HepG2 (cell line): ENCODE results near the gene ENDOU. TPM values are rescaled to one million over a fixed set of nuclear protein-coding genes. Genes with fewer than 3 reads are reported as not detected.

Experiments used
- ATAC-seq: fragments of 200-7000 bp; cut with Tn5 transposase; 3 replicates; pipeline ENCODE4 v1.9.1; 2020; ENCODE audit warnings: mild to moderate bottlenecking, moderate library complexity
- BruUV-seq: library from RNA; stranded (reverse); fragments of 400-500 nt; replicated peaks from 2 replicates; lab custom pipeline; 2021; lab: Mats Ljungman, UMichigan
- CTCF ChIA-PET: fragments of 300-600 bp; formaldehyde crosslinking; extraction: SDS; loops from one replicate; lab custom pipeline; 2021; ENCODE audit warnings: low total read pairs, inconsistent platforms, low intra/inter-chr PET ratio; lab: Yijun Ruan, JAX
- POLR2A ChIA-PET: fragments of 350-600 bp; sonication (Branson Sonifier 250); formaldehyde crosslinking; loops from one replicate; lab custom pipeline; 2020; ENCODE audit warnings: antibody characterized with exemption, inconsistent platforms; lab: Yijun Ruan, JAX
- DNase-seq: peaks from one replicate; pipeline ENCODE4 v3.0.0-alpha.2; 2015; ENCODE audit warnings: low spot score
- FAIRE-seq: peaks from 3 replicates; lab custom pipeline; 2011; peaks lifted over from hg19 to GRCh38; lab: Jason Lieb, UNC
- H2AFZ ChIP-seq: one replicate; pipeline ENCODE4 v1.6.1; 2011; ENCODE audit warnings: low read length, inconsistent platforms
- H3K27ac ChIP-seq: fragments of 300-600 bp; 3 replicates; pipeline ENCODE4 v1.8.0; 2011; ENCODE audit warnings: mixed run types, mild to moderate bottlenecking, mixed read lengths, low read length, inconsistent platforms; ENCODE audit not compliant: insufficient read depth; ENCODE audit errors: extremely low read length
- H3K27me3 ChIP-seq, 2 experiments: fragments of 200-600 bp in 1 of 2; 2 replicates in 1 of 2; 3 replicates in 1 of 2; pipeline versions ENCODE4 v1.6.0 to v1.8.0; 2011; ENCODE audit warnings: low read length in 2 of 2, mild to moderate bottlenecking in 2 of 2, moderate library complexity in 2 of 2, inconsistent platforms in 1 of 2; ENCODE audit not compliant: insufficient read depth in 2 of 2, control insufficient read depth in 1 of 2
- H3K36me3 ChIP-seq, 2 experiments: fragments of 200-600 bp in 1 of 2; replicated peaks in 1 of 2; 2 replicates in 1 of 2; 3 replicates in 1 of 2; pipeline versions ENCODE4 v1.5.1 to v1.8.0; 2011; ENCODE audit warnings: low read length in 2 of 2, inconsistent platforms in 1 of 2; ENCODE audit not compliant: insufficient read depth in 2 of 2, control insufficient read depth in 1 of 2
- H3K4me1 ChIP-seq: 2 replicates; pipeline ENCODE4 v1.5.1; 2012; ENCODE audit warnings: low read length, inconsistent platforms; ENCODE audit not compliant: insufficient read depth
- H3K4me2 ChIP-seq: 2 replicates; pipeline ENCODE4 v1.6.0; 2011; ENCODE audit warnings: low read depth, low read length, inconsistent platforms
- H3K4me3 ChIP-seq, 3 experiments: fragments of 200-600 bp in 1 of 3; sonication (generic), shearing (Covaris generic) in 1 of 3; replicated peaks in 1 of 3; 2 replicates each; pipeline ENCODE4 v1.5.1; 2011 to 2016; ENCODE audit warnings: low read length in 3 of 3, inconsistent platforms in 2 of 3, low read depth in 2 of 3, mild to moderate bottlenecking in 2 of 3, control low read depth in 1 of 3, mixed read lengths in 1 of 3; ENCODE audit not compliant: insufficient read depth in 1 of 3
- H3K79me2 ChIP-seq: one replicate; pipeline ENCODE4 v1.6.1; 2011; ENCODE audit warnings: low read length, inconsistent platforms; ENCODE audit not compliant: insufficient read depth
- H3K9ac ChIP-seq: 2 replicates; pipeline ENCODE4 v1.6.0; 2011; ENCODE audit warnings: mild to moderate bottlenecking, low read depth, low read length, inconsistent platforms; ENCODE audit not compliant: insufficient read depth
- H3K9me3 ChIP-seq: 2 replicates; pipeline ENCODE4 v1.5.1; 2012; ENCODE audit warnings: mild to moderate bottlenecking, low read length
- H4K20me1 ChIP-seq: 2 replicates; pipeline ENCODE4 v1.6.0; 2011; ENCODE audit warnings: inconsistent platforms, mild to moderate bottlenecking, low read length, moderate library complexity; ENCODE audit not compliant: insufficient read depth
- HMGXB4 ChIP-seq, 2 experiments: sonication (generic) in 1 of 2; formaldehyde crosslinking in 1 of 2; IDR thresholded peaks; 2 replicates each; pipeline versions ENCODE4 v1.4.0 to v1.6.1; 2018 to 2020; ENCODE audit warnings: missing genetic modification reagents in 2 of 2, borderline replicate concordance in 1 of 2, low read depth in 1 of 2, mild to moderate bottlenecking in 1 of 2, missing biosample characterization in 1 of 2
- MAFG ChIP-seq: sonication (generic); formaldehyde crosslinking; IDR thresholded peaks from 2 replicates; pipeline ENCODE4 v1.5.1; 2020; ENCODE audit warnings: mild to moderate bottlenecking, missing genetic modification reagents
- SP5 ChIP-seq: IDR thresholded peaks from 2 replicates; pipeline ENCODE4 v1.6.1; 2016; ENCODE audit warnings: low read depth, borderline replicate concordance
- TFE3 ChIP-seq: IDR thresholded peaks from 2 replicates; pipeline ENCODE4 v1.6.1; 2016
- TOE1 ChIP-seq: sonication (generic); formaldehyde crosslinking; IDR thresholded peaks from 2 replicates; pipeline ENCODE4 v1.4.0; 2020; ENCODE audit warnings: mild to moderate bottlenecking, missing genetic modification reagents
- ZMYM3 ChIP-seq: sonication (generic); formaldehyde crosslinking; IDR thresholded peaks from 2 replicates; pipeline ENCODE4 v1.5.1; 2020; ENCODE audit warnings: mild to moderate bottlenecking, missing genetic modification reagents
- ZNF496 ChIP-seq: sonication (generic); formaldehyde crosslinking; IDR thresholded peaks from 2 replicates; pipeline ENCODE4 v1.8.1; 2023; ENCODE audit warnings: mild to moderate bottlenecking, moderate library complexity, missing genetic modification reagents; ENCODE audit not compliant: insufficient replicate concordance
- WGBS: methylation state at CpG from one replicate; pipeline ENCODE4 v1.1.6; 2017; ENCODE audit warnings: low lambda C conversion rate; 5-methylcytosine and 5-hydroxymethylcytosine counted together
- in situ Hi-C: cut with HindIII; loops from 2 replicates; pipeline ENCODE4 v1.10.0; 2017; ENCODE audit warnings: low pct_unique_long_range_greater_than_20kb; ENCODE audit not compliant: extremely low pct_ligation_motif_present
- intact Hi-C: fragments of 100-400 bp; cut with micrococcal nuclease; formaldehyde crosslinking; loops from one replicate; pipeline ENCODE4 v1.10.0; 2022; ENCODE audit not compliant: unreplicated experiment
- polyA plus RNA-seq, 8 experiments: library from polyadenylated mRNA; depleted of rRNA in 3 of 8; stranded (reverse) in 7 of 8; unstranded in 1 of 8; fragments of >200 nt; fragmentation: Illumina TruSeq in 4 of 8; extraction: Trizol in 4 of 8; gene quantifications; 2 replicates each; pipeline versions ENCODE4 v1.2.1 to v1.2.3, GENCODE V29; 2011 to 2016; ENCODE audit warnings: low read depth in 4 of 8, missing spikeins in 1 of 8, mixed read lengths in 1 of 8; ENCODE audit not compliant: insufficient read depth in 1 of 8
- total RNA-seq, 5 experiments: library from RNA; depleted of rRNA; stranded (reverse); fragments of >200 nt; fragmentation: Illumina TruSeq; extraction: Trizol; gene quantifications; 2 replicates each; pipeline ENCODE4 v1.2.3, GENCODE V29; 2016; ENCODE audit warnings: low read depth in 1 of 5
- TF ChIP-seq, protein P1 (sequence below): IDR thresholded peaks from 2 replicates; pipeline ENCODE4 v1.6.1; 2016; ENCODE audit warnings: missing compliant biosample characterization, missing genetic modification reagents, borderline replicate concordance

ENDOU gene
- total and polyA plus RNA-seq, 2 of the 13 experiments (the other 11 are each of a cell fraction or from before 2014, with no cell fraction given): not detected

DNA sequence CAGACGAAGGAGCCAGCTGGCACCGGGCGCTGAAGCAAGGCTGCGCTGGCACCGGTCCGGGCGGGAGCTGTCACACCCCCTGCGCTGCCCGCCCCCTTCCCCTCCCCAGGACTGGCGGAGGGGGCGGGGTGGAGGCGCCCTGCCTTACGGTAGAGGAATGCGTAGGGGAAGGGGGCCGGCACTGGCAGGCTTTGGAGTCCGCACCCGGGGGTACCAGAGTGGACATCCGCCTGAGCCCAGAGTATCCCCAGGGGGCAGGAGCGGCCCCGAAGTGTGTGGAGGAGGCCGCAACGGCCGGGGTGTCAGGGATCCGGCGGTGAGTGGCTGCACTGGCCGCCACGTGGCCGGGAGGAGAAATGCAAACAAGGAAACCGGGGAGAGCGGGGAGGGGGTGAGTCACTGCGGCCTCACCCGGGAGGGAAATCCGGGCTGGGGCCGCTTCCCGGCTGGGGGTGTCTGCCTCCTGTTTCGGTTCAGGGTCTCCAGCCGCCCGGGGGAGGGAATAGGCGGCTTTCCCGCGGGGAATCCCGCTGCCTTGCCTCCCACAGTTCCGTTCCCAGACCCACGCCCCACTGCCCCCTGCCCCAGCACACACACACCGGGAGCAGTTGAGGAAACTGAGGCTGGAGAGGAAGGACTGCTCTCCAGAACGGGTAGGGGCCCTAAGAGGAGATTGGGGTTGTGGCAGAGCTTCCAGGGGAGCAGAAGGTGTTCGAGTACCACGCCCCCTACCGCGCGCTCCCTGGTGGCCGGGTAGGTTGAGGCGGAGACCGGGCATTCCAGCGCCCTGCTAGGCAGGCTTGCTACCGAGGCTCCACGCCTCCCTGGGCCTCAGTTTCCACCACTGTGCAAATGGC lies 33.8 kb upstream of the ENDOU start, which contains the start of gene RAPGEF3 (continued):
- TF ChIP-seq MAFG (CRISPR knock-in tag) (no peak), ZMYM3 (CRISPR knock-in tag) (no peak), TOE1 (no peak), TFE3 (CRISPR knock-in tag) (no peak), SP5 (CRISPR knock-in tag) (peak; percentile 37; the same call in 1 of the 2 replicates)
- TF ChIP-seq, protein P1, sequence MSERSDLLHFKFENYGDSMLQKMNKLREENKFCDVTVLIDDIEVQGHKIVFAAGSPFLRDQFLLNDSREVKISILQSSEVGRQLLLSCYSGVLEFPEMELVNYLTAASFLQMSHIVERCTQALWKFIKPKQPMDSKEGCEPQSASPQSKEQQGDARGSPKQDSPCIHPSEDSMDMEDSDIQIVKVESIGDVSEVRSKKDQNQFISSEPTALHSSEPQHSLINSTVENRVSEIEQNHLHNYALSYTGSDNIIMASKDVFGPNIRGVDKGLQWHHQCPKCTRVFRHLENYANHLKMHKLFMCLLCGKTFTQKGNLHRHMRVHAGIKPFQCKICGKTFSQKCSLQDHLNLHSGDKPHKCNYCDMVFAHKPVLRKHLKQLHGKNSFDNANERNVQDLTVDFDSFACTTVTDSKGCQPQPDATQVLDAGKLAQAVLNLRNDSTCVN: no peak

DNA sequence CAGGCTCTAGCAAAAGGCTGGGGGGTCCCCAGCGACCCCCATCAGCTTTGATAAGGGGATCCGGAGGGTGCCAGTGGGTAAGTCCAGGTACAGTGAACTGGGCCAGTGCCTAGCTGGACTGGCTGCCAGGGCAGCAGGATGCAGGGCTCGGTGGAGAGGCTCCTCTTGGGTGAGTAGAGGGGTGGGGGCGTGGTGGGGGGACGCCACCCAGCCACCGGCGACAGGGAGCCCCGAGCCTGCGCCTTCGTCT lies 33.2 kb upstream of the ENDOU start:
- H3K4me1 ChIP-seq: peaks cover 21% of the 10 kb centered on the region
- no peak for ATAC-seq
- no peak overlapping the region for H3K27ac ChIP-seq
- intact Hi-C loops: no loop called here
- FAIRE-seq: no peak
- WGBS: 47% methylated on average over 3 of the region's 10 CpGs
- H3K4me3 ChIP-seq: peak overlapping the region; percentile 49 to 75 (median 49); a peak in 3 of 6 replicates
- H3K27me3 ChIP-seq: peaks cover 3 to 48% of the 10 kb centered on the region in 2 experiments; a peak in 4 of 5 replicates
- no peaks in the 10 kb centered on the region for H3K9me3 ChIP-seq
- BruUV-seq: no TSS peak
- peak overlapping the region; percentile 52; the same call in 1 of the 2 replicates for H3K9ac ChIP-seq
- H2AFZ ChIP-seq: no peak overlapping the region
- peak in 1 of 2 experiments; percentile 7; a peak in 1 of 4 replicates for TF ChIP-seq HMGXB4 (CRISPR knock-in tag; IDR thresholded peaks at IDR 0.05; ENCODE audit: borderline replicate concordance in 1 of 2, low read depth in 1 of 2)
- TF ChIP-seq ZNF496 (CRISPR knock-in tag): no peak
- in situ Hi-C loops: no loop called here
- no peaks in the 10 kb centered on the region for H3K36me3 ChIP-seq
- POLR2A ChIA-PET: interaction anchor here (2.4 kb wide), 1 partner anchor 14 kb away, joined by 6 read pairs; the partner anchor contains the start of gene SLC48A1
- H3K4me2 ChIP-seq: peak overlapping the region; percentile 83
- CTCF ChIA-PET: interaction anchor here (0.6 to 2.4 kb wide), 4 partner anchors 9 to 79 kb away, joined by 3 to 14 read pairs (median 3); no protein-coding TSS in a partner anchor
- H3K79me2 ChIP-seq: no peaks in the 10 kb centered on the region
- no peaks in the 10 kb centered on the region for H4K20me1 ChIP-seq
- DNase-seq: no peak
